ENCODE measurements around the gene RAD51AP1.

Gene RAD51AP1

GRCh38 chr12:4603421-4603820, 64.7 kb downstream of the RAD51AP1 start:
- DNase-seq: no peak

- no peak for DNase-seq
Observed at GRCh38 chr12:4603946-4604345, 65.3 kb downstream of the RAD51AP1 start.

- DNase-seq: peak; percentile 77 to 84
Observed at GRCh38 chr12:4604684-4605193, 66.0 kb downstream of the RAD51AP1 start.

- no peak for DNase-seq
Observed at GRCh38 chr12:4607056-4607455, 68.4 kb downstream of the RAD51AP1 start.

- DNase-seq: no peak
Observed at GRCh38 chr12:4609071-4609470, 70.4 kb downstream of the RAD51AP1 start.
